ENCODE results near the gene CPED1.

CPED1 gene

GRCh38 chr7:121322460-121322859 lies 333.9 kb downstream of the CPED1 start:
- Histone ChIP-seq H2AFZ (ENCODE audit: low read depth, low read length) (no peak overlapping the region), H3K9me3 (ENCODE audit: low read length) (no peaks in the 10 kb centered on the region), H3K27me3 (ENCODE audit: insufficient read depth, low read length) (peaks cover 3% of the 10 kb centered on the region), H3K4me1 (ENCODE audit: insufficient read depth, low read length) (no peaks in the 10 kb centered on the region), H3K36me3 (ENCODE audit: insufficient read depth, low read length) (no peaks in the 10 kb centered on the region), H3K4me3 (ENCODE audit: low read length) (no peak overlapping the region)

GRCh38 chr7:121323515-121324302 lies 335.2 kb downstream of the CPED1 start:
- no peak overlapping the region for H3K4me3 ChIP-seq (ENCODE audit: low read length)
- peaks cover 7% of the 10 kb centered on the region for H3K9me3 ChIP-seq (ENCODE audit: low read length)
- no peaks in the 10 kb centered on the region for H3K4me1 ChIP-seq (ENCODE audit: insufficient read depth, low read length)
- no peaks in the 10 kb centered on the region for H3K36me3 ChIP-seq (ENCODE audit: insufficient read depth, low read length)
- H3K27me3 ChIP-seq (ENCODE audit: insufficient read depth, low read length): peaks cover 16% of the 10 kb centered on the region
- no peak overlapping the region for H2AFZ ChIP-seq (ENCODE audit: low read depth, low read length)

DNA sequence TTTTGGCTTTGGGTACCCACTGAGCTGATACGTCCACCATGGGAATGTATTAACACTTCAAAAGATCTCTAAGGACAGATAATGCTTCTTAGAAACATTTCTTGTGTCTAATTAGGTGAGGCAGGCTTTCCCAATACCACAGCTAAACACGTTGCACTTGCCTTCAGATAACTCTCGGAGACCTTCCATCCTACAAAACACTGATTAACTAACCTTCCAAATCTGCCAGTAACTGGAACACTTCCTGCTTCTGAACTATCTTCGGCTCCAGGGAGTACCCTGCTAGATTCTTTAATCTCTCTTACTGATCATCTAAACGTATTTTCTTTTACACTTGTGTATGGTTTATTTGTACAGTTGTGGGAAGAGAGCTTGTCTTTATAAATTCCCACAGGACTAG lies 339.2 kb downstream of the CPED1 start:
- H2AFZ ChIP-seq (ENCODE audit: low read depth, low read length): no peak overlapping the region
- H3K9me3 ChIP-seq (ENCODE audit: low read length): peaks cover 7% of the 10 kb centered on the region
- H3K4me1 ChIP-seq (ENCODE audit: insufficient read depth, low read length): peaks cover 17% of the 10 kb centered on the region
- no peak overlapping the region for H3K4me3 ChIP-seq (ENCODE audit: low read length)
- peaks cover 48% of the 10 kb centered on the region for H3K27me3 ChIP-seq (ENCODE audit: insufficient read depth, low read length)
- H3K36me3 ChIP-seq (ENCODE audit: insufficient read depth, low read length): no peaks in the 10 kb centered on the region

- peak within 1 kb of the TSS; percentile 74 for H2AFZ ChIP-seq (ENCODE audit: low read depth, low read length)
- peaks cover 7% of the 10 kb centered on the region for H3K9me3 ChIP-seq (ENCODE audit: low read length)
Observed at GRCh38 chr7:121328508-121329190, 340.1 kb downstream of the CPED1 start, which contains the start of gene WNT16. Gene WNT16 (plus strand): TSS chr7:121329000. CDS start chr7:121329293, 293 bp downstream.

DNA sequence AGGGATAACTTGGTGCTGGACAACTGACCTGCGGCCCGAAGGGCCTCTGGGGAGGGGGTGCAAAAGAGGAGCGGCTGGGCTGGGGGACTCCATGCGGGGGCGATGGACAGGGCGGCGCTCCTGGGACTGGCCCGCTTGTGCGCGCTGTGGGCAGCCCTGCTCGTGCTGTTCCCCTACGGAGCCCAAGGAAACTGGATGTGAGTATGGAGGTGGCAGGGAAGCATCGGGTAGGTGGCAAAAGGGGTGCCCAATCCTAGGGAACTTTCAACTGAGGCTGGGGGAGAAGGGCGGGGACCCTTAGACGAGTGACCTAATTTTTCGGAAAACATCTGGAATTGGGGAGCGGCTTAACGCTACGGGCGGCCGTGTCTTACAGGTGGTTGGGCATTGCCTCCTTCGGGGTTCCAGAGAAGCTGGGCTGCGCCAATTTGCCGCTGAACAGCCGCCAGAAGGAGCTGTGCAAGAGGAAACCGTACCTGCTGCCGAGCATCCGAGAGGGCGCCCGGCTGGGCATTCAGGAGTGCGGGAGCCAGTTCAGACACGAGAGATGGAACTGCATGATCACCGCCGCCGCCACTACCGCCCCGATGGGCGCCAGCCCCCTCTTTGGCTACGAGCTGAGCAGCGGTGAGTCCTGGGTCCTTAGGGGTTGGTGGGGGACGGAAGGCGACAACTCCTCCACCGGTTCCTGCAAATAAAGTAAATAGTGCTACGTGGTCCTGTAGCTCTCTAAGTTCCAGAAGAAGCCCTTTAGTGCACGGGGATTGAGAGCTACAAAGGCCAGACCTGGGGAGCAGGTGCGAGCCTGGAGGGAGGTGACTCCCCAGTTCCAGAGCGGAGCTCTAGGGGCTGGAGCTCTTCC lies 340.9 kb downstream of the CPED1 start:
- Histone ChIP-seq H3K4me1 (ENCODE audit: insufficient read depth, low read length) (peaks cover 17% of the 10 kb centered on the region), H3K4me3 (ENCODE audit: low read length) (peak overlapping the region; percentile 42), H3K9me3 (ENCODE audit: low read length) (peaks cover 7% of the 10 kb centered on the region), H3K36me3 (ENCODE audit: insufficient read depth, low read length) (no peaks in the 10 kb centered on the region), H2AFZ (ENCODE audit: low read depth, low read length) (peak overlapping the region; percentile 74), H3K27me3 (ENCODE audit: insufficient read depth, low read length) (peaks cover 48% of the 10 kb centered on the region)

More at GRCh38 chr7:121328508-121329190, 340.1 kb downstream of the CPED1 start, which contains the start of gene WNT16:
- Histone ChIP-seq H3K27me3 (ENCODE audit: insufficient read depth, low read length) (peaks cover 48% of the 10 kb centered on the region), H3K36me3 (ENCODE audit: insufficient read depth, low read length) (no peaks in the 10 kb centered on the region), H3K4me1 (ENCODE audit: insufficient read depth, low read length) (peaks cover 17% of the 10 kb centered on the region), H3K4me3 (ENCODE audit: low read length) (peak within 1 kb of the TSS; percentile 42)

DNA sequence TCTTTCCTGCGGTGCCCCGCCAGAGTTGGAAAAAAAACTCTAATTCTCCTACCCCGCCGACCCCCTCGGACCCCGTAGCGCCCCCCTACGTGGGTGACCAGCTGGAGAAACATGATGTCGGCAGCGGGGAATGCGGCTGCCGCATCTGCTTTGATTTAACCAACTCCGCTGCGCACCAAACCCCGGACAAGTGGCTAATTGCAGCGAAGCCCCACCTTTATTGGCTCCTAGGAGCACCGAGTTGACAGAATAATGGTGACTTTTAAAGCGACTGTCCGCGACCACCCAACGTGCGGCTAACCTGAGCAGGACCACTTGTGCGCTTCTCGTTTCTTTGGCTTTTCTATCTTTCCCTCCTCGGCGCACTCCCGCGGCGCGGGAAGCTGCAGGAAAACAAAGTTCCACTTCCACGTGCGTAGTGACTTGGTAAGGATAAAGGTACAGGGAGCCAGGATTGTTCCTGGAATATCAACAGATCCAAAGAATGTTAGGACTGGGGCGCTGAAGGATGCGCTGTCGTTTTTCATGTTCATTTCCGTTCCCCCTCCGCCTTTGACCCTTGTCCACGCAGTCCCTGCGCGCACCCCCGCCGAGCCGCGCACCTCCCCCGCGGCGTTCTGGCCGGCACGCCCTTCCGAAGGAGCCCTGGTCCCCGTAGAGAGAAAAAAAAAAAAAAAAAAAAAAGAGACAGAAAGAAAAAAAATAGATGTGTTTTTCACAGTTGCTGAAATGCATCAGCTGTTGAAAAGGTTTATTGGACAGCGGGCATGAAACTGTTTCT lies 341.7 kb downstream of the CPED1 start:
- Histone ChIP-seq H3K4me3 (ENCODE audit: low read length) (peak overlapping the region; percentile 42), H2AFZ (ENCODE audit: low read depth, low read length) (peak overlapping the region; percentile 74), H3K27me3 (ENCODE audit: insufficient read depth, low read length) (peaks cover 48% of the 10 kb centered on the region), H3K36me3 (ENCODE audit: insufficient read depth, low read length) (no peaks in the 10 kb centered on the region), H3K4me1 (ENCODE audit: insufficient read depth, low read length) (peaks cover 17% of the 10 kb centered on the region), H3K9me3 (ENCODE audit: low read length) (peaks cover 7% of the 10 kb centered on the region)

- H2AFZ ChIP-seq (ENCODE audit: low read depth, low read length): no peak overlapping the region
- no peaks in the 10 kb centered on the region for H3K36me3 ChIP-seq (ENCODE audit: insufficient read depth, low read length)
- H3K4me1 ChIP-seq (ENCODE audit: insufficient read depth, low read length): peaks cover 17% of the 10 kb centered on the region
- no peak overlapping the region for H3K4me3 ChIP-seq (ENCODE audit: low read length)
- H3K9me3 ChIP-seq (ENCODE audit: low read length): peaks cover 7% of the 10 kb centered on the region
- H3K27me3 ChIP-seq (ENCODE audit: insufficient read depth, low read length): peaks cover 48% of the 10 kb centered on the region
Observed at GRCh38 chr7:121331048-121331447, 342.5 kb downstream of the CPED1 start.

GRCh38 chr7:121331574-121331973 lies 343.1 kb downstream of the CPED1 start:
- Histone ChIP-seq H2AFZ (ENCODE audit: low read depth, low read length) (no peak overlapping the region), H3K9me3 (ENCODE audit: low read length) (peaks cover 7% of the 10 kb centered on the region), H3K4me3 (ENCODE audit: low read length) (no peak overlapping the region), H3K27me3 (ENCODE audit: insufficient read depth, low read length) (peaks cover 45% of the 10 kb centered on the region), H3K4me1 (ENCODE audit: insufficient read depth, low read length) (peaks cover 17% of the 10 kb centered on the region), H3K36me3 (ENCODE audit: insufficient read depth, low read length) (no peaks in the 10 kb centered on the region)

DNA sequence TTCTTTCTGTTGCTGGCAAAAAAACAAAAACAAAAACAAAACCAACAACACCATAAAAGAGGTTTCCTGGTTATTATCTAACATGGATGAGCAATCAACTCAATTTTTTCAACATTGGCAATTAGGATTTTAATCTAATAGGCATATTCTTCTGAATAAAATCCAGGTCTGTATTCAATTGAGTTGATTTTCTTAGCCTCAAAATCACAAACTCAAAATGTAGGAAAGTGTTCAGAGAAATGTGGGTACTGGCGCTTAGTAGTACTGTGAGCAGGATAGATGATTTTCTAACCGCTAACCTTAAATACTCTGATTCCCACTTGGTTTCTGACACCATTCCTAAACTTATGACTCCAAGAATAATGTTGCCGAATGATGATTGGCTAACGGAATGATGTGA lies 345.9 kb downstream of the CPED1 start:
- H3K36me3 ChIP-seq (ENCODE audit: insufficient read depth, low read length): no peaks in the 10 kb centered on the region
- peaks cover 17% of the 10 kb centered on the region for H3K4me1 ChIP-seq (ENCODE audit: insufficient read depth, low read length)
- no peak overlapping the region for H2AFZ ChIP-seq (ENCODE audit: low read depth, low read length)
- H3K4me3 ChIP-seq (ENCODE audit: low read length): no peak overlapping the region
- H3K9me3 ChIP-seq (ENCODE audit: low read length): no peaks in the 10 kb centered on the region
- peaks cover 26% of the 10 kb centered on the region for H3K27me3 ChIP-seq (ENCODE audit: insufficient read depth, low read length)

GRCh38 chr7:121334875-121335648 lies 346.6 kb downstream of the CPED1 start:
- Histone ChIP-seq H3K27me3 (ENCODE audit: insufficient read depth, low read length) (peaks cover 19% of the 10 kb centered on the region), H2AFZ (ENCODE audit: low read depth, low read length) (no peak overlapping the region), H3K36me3 (ENCODE audit: insufficient read depth, low read length) (no peaks in the 10 kb centered on the region), H3K9me3 (ENCODE audit: low read length) (no peaks in the 10 kb centered on the region), H3K4me1 (ENCODE audit: insufficient read depth, low read length) (peaks cover 11% of the 10 kb centered on the region), H3K4me3 (ENCODE audit: low read length) (no peak overlapping the region)

GRCh38 chr7:121336579-121336978 lies 348.1 kb downstream of the CPED1 start:
- no peak overlapping the region for H3K4me3 ChIP-seq (ENCODE audit: low read length)
- H2AFZ ChIP-seq (ENCODE audit: low read depth, low read length): no peak overlapping the region
- H3K27me3 ChIP-seq (ENCODE audit: insufficient read depth, low read length): peaks cover 5% of the 10 kb centered on the region
- no peaks in the 10 kb centered on the region for H3K36me3 ChIP-seq (ENCODE audit: insufficient read depth, low read length)
- no peaks in the 10 kb centered on the region for H3K4me1 ChIP-seq (ENCODE audit: insufficient read depth, low read length)
- H3K9me3 ChIP-seq (ENCODE audit: low read length): no peaks in the 10 kb centered on the region

- H3K27me3 ChIP-seq (ENCODE audit: insufficient read depth, low read length): no peaks in the 10 kb centered on the region
- H3K4me1 ChIP-seq (ENCODE audit: insufficient read depth, low read length): no peaks in the 10 kb centered on the region
- no peaks in the 10 kb centered on the region for H3K36me3 ChIP-seq (ENCODE audit: insufficient read depth, low read length)
Observed at GRCh38 chr7:121337398-121337797, 348.9 kb downstream of the CPED1 start.

More at GRCh38 chr7:121337398-121337797, 348.9 kb downstream of the CPED1 start:
- Histone ChIP-seq H2AFZ (ENCODE audit: low read depth, low read length) (no peak overlapping the region), H3K4me3 (ENCODE audit: low read length) (no peak overlapping the region), H3K9me3 (ENCODE audit: low read length) (no peaks in the 10 kb centered on the region)

Data from neuron (in vitro differentiated cells).